C4-2B (cell line): ENCODE data around the gene VIL1.

ENCODE experiments used
- ZFX ChIP-seq: fragments of 450-650 bp; IDR thresholded peaks from 2 replicates; pipeline ENCODE4 v1.6.1; 2017
- TF ChIP-seq, protein P1 (sequence below): fragments of 450-650 bp; conservative IDR thresholded peaks from 2 replicates; pipeline ENCODE4 v1.5.1; 2017; ENCODE audit warnings: mild to moderate bottlenecking

GRCh38 chr2:218477247-218477646 lies 58.3 kb downstream of the VIL1 start:
- TF ChIP-seq, protein P1, sequence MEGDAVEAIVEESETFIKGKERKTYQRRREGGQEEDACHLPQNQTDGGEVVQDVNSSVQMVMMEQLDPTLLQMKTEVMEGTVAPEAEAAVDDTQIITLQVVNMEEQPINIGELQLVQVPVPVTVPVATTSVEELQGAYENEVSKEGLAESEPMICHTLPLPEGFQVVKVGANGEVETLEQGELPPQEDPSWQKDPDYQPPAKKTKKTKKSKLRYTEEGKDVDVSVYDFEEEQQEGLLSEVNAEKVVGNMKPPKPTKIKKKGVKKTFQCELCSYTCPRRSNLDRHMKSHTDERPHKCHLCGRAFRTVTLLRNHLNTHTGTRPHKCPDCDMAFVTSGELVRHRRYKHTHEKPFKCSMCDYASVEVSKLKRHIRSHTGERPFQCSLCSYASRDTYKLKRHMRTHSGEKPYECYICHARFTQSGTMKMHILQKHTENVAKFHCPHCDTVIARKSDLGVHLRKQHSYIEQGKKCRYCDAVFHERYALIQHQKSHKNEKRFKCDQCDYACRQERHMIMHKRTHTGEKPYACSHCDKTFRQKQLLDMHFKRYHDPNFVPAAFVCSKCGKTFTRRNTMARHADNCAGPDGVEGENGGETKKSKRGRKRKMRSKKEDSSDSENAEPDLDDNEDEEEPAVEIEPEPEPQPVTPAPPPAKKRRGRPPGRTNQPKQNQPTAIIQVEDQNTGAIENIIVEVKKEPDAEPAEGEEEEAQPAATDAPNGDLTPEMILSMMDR, result no peak
- TF ChIP-seq ZFX, result no peak
